H1 (cell line): ENCODE results near the gene IDH3A. TPM values are rescaled to one million over a fixed set of nuclear protein-coding genes. Genes with fewer than 3 reads are reported as not detected.

Experiments
- GABPA ChIP-seq: IDR thresholded peaks from 2 replicates; pipeline ENCODE4 v1.6.1; 2011; ENCODE audit warnings: mild to moderate bottlenecking, low read length, moderate library complexity, borderline replicate concordance; ENCODE audit not compliant: insufficient read depth
- RNF2 ChIP-seq: fragments of 200-900, 300-1000 bp; sonication (generic); IDR thresholded peaks from 2 replicates; pipeline ENCODE4 v1.7.1; 2016; ENCODE audit warnings: borderline replicate concordance, low read depth, mild to moderate bottlenecking, antibody characterized with exemption, low read length; ENCODE audit not compliant: poor library complexity, severe bottlenecking; ENCODE audit errors: missing control alignments
- USF2 ChIP-seq: IDR thresholded peaks from 2 replicates; pipeline ENCODE4 v1.6.1; 2011; ENCODE audit warnings: low read length, improper control_type of control experiment
- polyA plus RNA-seq, 7 experiments: library from polyadenylated mRNA; depleted of rRNA in 3 of 7; stranded (reverse) in 5 of 7; unstranded in 2 of 7; fragments of >200 nt in 5 of 7; fragments of 200-250 nt in 2 of 7; gene quantifications; 1 replicate in 5 of 7; 2 replicates in 1 of 7; 4 replicates in 1 of 7; pipeline versions ENCODE4 v1.2.1 to v1.2.3, GENCODE V29; 2011 to 2013; ENCODE audit warnings: missing spikeins in 2 of 7, mixed read lengths in 2 of 7
- total RNA-seq: library from RNA; stranded (reverse); fragmentation: NEBNext Ultra II Directional; extraction: Animal tissue kit (Norgen Biotek cat#: 25700); gene quantifications from 2 replicates; pipeline ENCODE4 v1.2.1, GENCODE V29; 2021

IDH3A gene
- total and polyA plus RNA-seq, 2 of the 8 experiments (the other 6 are each of a cell fraction or from before 2014, with no cell fraction given), result 23.4 to 36.8 TPM

DNA sequence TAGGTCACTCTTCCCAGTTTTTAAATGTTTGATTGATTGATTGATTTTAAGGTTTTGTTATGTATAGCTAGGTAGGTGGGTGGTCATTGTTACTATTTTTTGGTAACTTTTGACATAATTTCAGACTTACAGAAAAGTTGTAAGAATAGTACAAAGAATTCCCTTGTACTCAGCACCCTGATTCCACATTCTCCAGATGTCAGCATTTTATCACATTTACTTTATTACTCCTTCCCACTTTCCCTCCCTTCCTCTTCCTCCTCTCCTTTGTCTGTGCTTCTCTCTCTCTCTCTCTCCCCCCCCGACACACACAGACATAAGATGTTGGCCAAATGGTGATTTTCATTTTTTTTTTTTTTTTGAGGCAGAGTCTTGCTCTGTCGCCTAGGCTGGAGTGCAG lies 14.8 kb downstream of the IDH3A start (continued):
- no peak for TF ChIP-seq USF2
- TF ChIP-seq GABPA, result no peak
- TF ChIP-seq RNF2, result no peak
